Measurements from ENCODE around the gene MAGI2. TPM values are rescaled to one million over a fixed set of nuclear protein-coding genes. Genes with fewer than 3 reads are reported as not detected.

The MAGI2 gene
- polyA plus RNA-seq, 1 donor = 2.6 TPM

DNA sequence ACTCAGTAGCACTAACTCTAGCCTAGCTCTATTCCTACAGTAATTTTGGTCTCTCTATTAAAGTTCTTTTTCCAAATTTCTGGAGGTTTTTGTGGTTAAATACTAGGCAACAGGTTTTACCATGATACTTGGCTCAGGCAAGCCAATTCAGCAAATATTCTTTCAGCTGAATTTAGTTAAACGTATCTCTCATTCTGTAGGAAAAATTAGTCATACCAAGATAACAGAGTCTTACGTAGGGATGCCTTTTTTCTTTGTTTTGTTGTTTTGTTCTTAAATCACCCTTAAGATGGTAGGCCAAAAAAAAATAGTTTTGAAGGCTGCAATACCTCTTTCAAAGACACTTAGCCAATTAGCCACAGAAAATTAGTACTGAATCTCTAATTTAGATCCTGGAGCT, 180.5 kb downstream of the MAGI2 start:
- 60% methylated on average over 1 of the region's 2 CpGs for WGBS (ENCODE audit: insufficient coverage, low lambda C conversion rate)
- H3K27me3 ChIP-seq (ENCODE audit: control insufficient read depth, insufficient read depth, low read length) = no peaks in the 10 kb centered on the region
- H3K27ac ChIP-seq (ENCODE audit: low read length) = no peak overlapping the region
- no peaks in the 10 kb centered on the region for H3K9me3 ChIP-seq (ENCODE audit: control insufficient read depth, low read depth, low read length)
- no peaks in the 10 kb centered on the region for H3K4me1 ChIP-seq (ENCODE audit: control insufficient read depth, insufficient read depth, low read length)
- no peak overlapping the region for H3K4me3 ChIP-seq (ENCODE audit: low read length)
- DNase-seq = no peak
- H3K36me3 ChIP-seq (ENCODE audit: control insufficient read depth, insufficient read depth, low read length) = no peaks in the 10 kb centered on the region

DNA sequence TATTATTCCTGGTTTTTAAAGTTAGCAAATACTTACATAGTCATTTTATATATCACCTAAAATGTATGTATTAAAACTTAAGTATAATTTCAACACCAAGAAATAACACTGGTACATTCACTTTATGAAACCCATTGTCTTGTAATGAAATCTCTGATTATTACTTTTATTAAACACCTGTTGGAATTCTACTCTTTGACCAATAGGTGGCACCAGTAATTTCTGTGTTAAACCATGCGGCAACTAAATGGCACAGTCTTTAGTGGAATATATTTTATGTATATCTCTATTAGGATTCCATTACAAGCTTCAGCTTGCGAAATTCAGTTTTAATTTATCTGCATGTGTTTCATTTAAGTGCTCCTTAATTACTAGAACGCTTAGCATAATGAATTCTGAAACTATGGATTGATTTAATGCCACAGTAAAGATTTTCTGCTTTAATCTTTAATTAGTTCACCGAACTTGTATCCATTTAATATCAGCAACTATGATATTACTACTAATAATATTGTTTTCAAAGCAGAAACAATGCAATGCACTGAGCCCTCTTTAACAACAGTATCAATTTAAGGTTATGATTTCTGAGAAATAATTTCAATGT, 181.3 kb downstream of the MAGI2 start:
- Histone ChIP-seq H3K27me3 (ENCODE audit: control insufficient read depth, insufficient read depth, low read length) (no peaks in the 10 kb centered on the region), H3K27ac (ENCODE audit: low read length) (no peak overlapping the region), H3K36me3 (ENCODE audit: control insufficient read depth, insufficient read depth, low read length) (no peaks in the 10 kb centered on the region), H3K4me1 (ENCODE audit: control insufficient read depth, insufficient read depth, low read length) (no peaks in the 10 kb centered on the region), H3K9me3 (ENCODE audit: control insufficient read depth, low read depth, low read length) (no peaks in the 10 kb centered on the region), H3K4me3 (ENCODE audit: low read length) (no peak overlapping the region)
- 33% methylated on average over 3 of the region's 4 CpGs for WGBS (ENCODE audit: insufficient coverage, low lambda C conversion rate)
- DNase-seq = peak in 1 of 2 donors; percentile 3

DNA sequence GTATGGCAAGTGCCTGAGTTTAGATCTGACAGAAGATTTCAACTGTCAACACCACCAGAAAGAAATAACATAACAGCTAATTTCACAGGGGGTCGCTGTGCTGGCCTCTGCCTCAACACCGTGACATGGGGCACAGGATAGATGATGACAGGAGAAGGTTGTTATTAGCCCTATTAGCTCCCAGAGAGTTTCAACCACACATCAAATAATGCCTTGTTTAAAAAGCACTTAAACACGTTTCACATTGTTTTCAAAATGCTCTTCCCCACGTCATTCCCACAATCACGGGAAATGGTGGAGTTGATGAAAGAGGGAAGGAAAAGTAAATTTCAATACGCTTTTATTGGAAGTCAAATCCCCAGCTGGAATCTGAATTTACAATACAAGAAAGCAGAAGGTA, 184.7 kb downstream of the MAGI2 start:
- WGBS (ENCODE audit: insufficient coverage, low lambda C conversion rate) = no CpG with 5 or more reads among the region's 6 CpGs
- H3K27me3 ChIP-seq (ENCODE audit: control insufficient read depth, insufficient read depth, low read length) = no peaks in the 10 kb centered on the region
- H3K36me3 ChIP-seq (ENCODE audit: control insufficient read depth, insufficient read depth, low read length) = no peaks in the 10 kb centered on the region
- H3K4me1 ChIP-seq (ENCODE audit: control insufficient read depth, insufficient read depth, low read length) = no peaks in the 10 kb centered on the region
- no peak for DNase-seq
- H3K4me3 ChIP-seq (ENCODE audit: low read length) = no peak overlapping the region
- no peaks in the 10 kb centered on the region for H3K9me3 ChIP-seq (ENCODE audit: control insufficient read depth, low read depth, low read length)
- H3K27ac ChIP-seq (ENCODE audit: low read length) = no peak overlapping the region

DNA sequence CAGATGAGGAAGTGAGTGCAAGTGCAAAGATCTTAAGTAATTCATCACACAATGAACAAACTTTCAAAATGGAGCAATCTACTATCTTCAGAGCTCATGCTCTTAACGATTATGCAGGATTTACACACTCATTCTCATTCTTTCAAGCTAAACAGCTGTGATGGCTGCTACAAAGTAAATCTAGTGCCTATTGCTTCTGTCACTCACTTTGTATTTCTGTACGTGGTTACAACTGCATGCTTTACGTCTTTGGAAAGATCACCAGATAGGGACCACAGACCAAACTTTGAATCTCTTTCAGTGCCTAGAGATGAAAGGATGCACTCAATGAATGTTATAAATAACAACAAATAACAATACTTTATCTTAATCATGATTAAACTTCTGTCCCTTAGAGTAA, 194.6 kb downstream of the MAGI2 start:
- no peaks in the 10 kb centered on the region for H3K27me3 ChIP-seq (ENCODE audit: control insufficient read depth, insufficient read depth, low read length)
- H3K4me1 ChIP-seq (ENCODE audit: control insufficient read depth, insufficient read depth, low read length) = no peaks in the 10 kb centered on the region
- no peak overlapping the region for H3K4me3 ChIP-seq (ENCODE audit: low read length)
- 42% methylated on average over 2 of the region's 3 CpGs for WGBS (ENCODE audit: insufficient coverage, low lambda C conversion rate)
- H3K27ac ChIP-seq (ENCODE audit: low read length) = no peak overlapping the region
- no peaks in the 10 kb centered on the region for H3K36me3 ChIP-seq (ENCODE audit: control insufficient read depth, insufficient read depth, low read length)
- DNase-seq = no peak
- no peaks in the 10 kb centered on the region for H3K9me3 ChIP-seq (ENCODE audit: control insufficient read depth, low read depth, low read length)

DNA sequence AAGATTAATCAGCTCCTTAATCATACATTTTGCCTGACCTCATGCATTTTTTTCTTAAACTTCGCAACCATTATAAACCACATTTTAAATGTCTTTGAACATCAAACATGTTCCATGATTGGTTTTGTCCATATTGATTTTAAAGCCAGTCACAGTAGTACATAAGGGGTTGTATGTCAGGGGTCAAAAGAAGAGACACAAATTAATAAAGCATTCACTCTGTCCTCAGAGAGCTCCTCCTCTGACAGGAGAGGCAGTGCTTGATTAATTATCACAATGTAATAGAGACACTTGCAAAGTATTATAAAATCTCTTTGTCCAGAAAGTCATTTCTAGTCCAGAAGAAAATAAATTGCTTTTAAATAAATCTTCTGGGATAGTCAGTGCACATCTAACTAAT, 195.5 kb downstream of the MAGI2 start:
- DNase-seq = no peak
- Histone ChIP-seq H3K4me3 (ENCODE audit: low read length) (no peak overlapping the region), H3K27me3 (ENCODE audit: control insufficient read depth, insufficient read depth, low read length) (no peaks in the 10 kb centered on the region), H3K4me1 (ENCODE audit: control insufficient read depth, insufficient read depth, low read length) (no peaks in the 10 kb centered on the region), H3K27ac (ENCODE audit: low read length) (no peak overlapping the region), H3K9me3 (ENCODE audit: control insufficient read depth, low read depth, low read length) (no peaks in the 10 kb centered on the region), H3K36me3 (ENCODE audit: control insufficient read depth, insufficient read depth, low read length) (no peaks in the 10 kb centered on the region)
- 100% methylated on average over 1 of the region's 1 CpG for WGBS (ENCODE audit: insufficient coverage, low lambda C conversion rate)

DNA sequence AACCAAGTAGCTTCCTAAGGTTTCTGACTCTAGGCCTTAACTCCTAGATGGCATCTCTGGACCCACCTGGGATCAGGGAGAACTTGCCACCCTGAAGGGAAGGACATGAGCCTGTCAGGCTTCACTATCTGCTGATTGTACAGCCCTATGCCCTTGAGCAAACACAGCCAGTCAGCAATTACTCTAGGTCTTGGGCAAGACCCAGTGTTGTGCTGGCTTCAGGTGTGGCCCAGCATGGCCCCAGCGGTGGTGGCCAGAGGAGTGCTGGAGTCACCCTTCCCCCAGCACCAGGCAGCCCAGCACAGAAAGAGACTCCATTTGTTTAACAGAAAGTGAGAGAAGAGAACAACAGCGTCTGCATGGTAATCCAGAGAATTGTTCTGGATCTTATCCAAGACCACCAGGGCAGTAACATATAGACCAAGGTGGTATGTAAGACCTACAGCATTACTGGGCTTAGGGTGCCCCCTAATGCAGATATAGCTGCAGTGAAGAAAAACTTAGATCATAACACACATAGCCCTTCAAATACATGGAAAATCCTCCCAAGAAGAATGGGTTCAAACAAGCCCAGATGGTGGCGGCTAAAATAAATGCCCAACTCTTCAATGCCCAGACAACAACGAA, 207.7 kb downstream of the MAGI2 start:
- no CpG with 5 or more reads among the region's 4 CpGs for WGBS (ENCODE audit: insufficient coverage, low lambda C conversion rate)
- DNase-seq = no peak
- Histone ChIP-seq H3K9me3 (ENCODE audit: control insufficient read depth, low read depth, low read length) (no peaks in the 10 kb centered on the region), H3K27ac (ENCODE audit: low read length) (no peak overlapping the region), H3K4me1 (ENCODE audit: control insufficient read depth, insufficient read depth, low read length) (no peaks in the 10 kb centered on the region), H3K4me3 (ENCODE audit: low read length) (no peak overlapping the region), H3K36me3 (ENCODE audit: control insufficient read depth, insufficient read depth, low read length) (no peaks in the 10 kb centered on the region), H3K27me3 (ENCODE audit: control insufficient read depth, insufficient read depth, low read length) (no peaks in the 10 kb centered on the region)

DNA sequence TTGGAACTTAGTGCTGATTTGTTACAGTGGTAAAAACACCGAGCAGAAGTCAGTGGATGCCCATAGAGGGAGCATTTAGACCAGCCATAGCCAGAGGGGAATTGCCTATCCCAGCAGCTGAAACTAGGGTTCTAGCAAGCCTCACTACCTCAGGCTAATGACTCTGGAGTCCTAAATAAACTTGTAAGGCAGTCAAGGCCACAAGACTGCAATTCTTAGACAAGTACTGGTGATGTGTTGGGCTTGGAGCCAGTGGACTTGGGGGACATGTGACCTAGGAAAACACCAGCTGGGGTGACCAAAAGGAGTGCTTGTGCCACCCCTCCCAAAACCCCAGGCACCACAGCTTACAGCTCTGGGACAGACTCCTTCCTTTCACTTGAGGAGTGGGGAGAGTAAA, 209.0 kb downstream of the MAGI2 start:
- H3K36me3 ChIP-seq (ENCODE audit: control insufficient read depth, insufficient read depth, low read length) = no peaks in the 10 kb centered on the region
- no peaks in the 10 kb centered on the region for H3K27me3 ChIP-seq (ENCODE audit: control insufficient read depth, insufficient read depth, low read length)
- H3K4me3 ChIP-seq (ENCODE audit: low read length) = no peak overlapping the region
- no CpG with 5 or more reads among the region's 1 CpG for WGBS (ENCODE audit: insufficient coverage, low lambda C conversion rate)
- no peaks in the 10 kb centered on the region for H3K9me3 ChIP-seq (ENCODE audit: control insufficient read depth, low read depth, low read length)
- DNase-seq = no peak
- H3K27ac ChIP-seq (ENCODE audit: low read length) = no peak overlapping the region
- H3K4me1 ChIP-seq (ENCODE audit: control insufficient read depth, insufficient read depth, low read length) = no peaks in the 10 kb centered on the region

DNA sequence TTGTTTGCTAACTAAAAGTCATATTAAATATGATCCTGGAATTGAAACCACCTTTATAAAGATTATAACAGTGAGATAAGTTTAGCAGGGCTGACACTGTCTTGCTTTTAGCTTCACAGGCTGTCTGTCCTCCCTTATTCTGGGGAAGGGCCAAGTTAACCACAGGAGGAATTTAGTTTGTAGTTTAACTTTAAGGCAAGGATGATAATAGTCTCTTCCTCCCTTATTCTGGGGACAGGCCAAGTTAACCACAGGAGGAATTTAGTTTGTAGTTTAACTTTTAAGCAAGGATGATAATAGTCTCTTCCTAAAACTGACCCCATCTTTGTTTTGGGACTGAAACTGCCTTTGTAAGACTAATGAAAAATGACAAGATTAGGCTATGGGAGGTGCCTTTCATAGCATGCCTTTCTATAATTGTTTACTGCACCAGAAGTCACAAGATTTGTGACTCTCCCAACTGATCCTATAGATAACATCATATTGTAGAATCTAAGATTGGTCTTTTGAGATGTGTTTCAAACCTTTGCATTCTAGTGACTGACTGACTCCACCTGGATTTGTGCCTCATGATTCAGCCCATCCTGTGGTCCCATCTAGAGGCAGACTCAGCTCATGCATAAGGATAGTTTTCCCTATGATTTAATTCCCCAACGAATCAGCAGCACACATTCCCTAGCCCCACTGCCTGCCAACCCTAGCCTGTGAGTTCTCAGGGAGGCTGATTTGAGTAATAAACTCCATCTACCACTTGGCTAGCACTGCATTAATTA, 212.0 kb downstream of the MAGI2 start:
- no CpG with 5 or more reads among the region's 1 CpG for WGBS (ENCODE audit: insufficient coverage, low lambda C conversion rate)
- Histone ChIP-seq H3K27me3 (ENCODE audit: control insufficient read depth, insufficient read depth, low read length) (no peaks in the 10 kb centered on the region), H3K27ac (ENCODE audit: low read length) (no peak overlapping the region), H3K4me3 (ENCODE audit: low read length) (no peak overlapping the region), H3K9me3 (ENCODE audit: control insufficient read depth, low read depth, low read length) (no peaks in the 10 kb centered on the region), H3K4me1 (ENCODE audit: control insufficient read depth, insufficient read depth, low read length) (no peaks in the 10 kb centered on the region), H3K36me3 (ENCODE audit: control insufficient read depth, insufficient read depth, low read length) (no peaks in the 10 kb centered on the region)
- no peak for DNase-seq

DNA sequence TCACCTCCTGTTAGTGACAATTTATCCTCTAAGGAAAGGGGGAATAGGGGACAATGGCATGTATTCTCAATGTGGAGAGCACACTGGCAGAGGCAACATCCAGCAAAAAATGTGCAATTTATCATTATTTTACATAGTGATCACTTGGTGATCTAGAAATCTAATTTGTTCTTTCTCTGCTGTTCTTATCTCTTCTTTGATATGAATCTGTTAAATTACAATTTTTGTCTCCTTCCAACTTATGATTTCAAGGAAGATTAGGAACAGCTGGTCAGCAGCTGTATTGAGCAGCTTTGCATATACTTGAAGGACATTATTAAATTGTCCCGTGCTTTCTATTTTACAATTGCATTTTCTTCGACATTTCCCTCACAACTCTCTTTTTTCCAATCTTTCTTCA, 213.1 kb downstream of the MAGI2 start:
- Histone ChIP-seq H3K27me3 (ENCODE audit: control insufficient read depth, insufficient read depth, low read length) (no peaks in the 10 kb centered on the region), H3K4me3 (ENCODE audit: low read length) (no peak overlapping the region), H3K27ac (ENCODE audit: low read length) (no peak overlapping the region), H3K36me3 (ENCODE audit: control insufficient read depth, insufficient read depth, low read length) (no peaks in the 10 kb centered on the region), H3K9me3 (ENCODE audit: control insufficient read depth, low read depth, low read length) (no peaks in the 10 kb centered on the region), H3K4me1 (ENCODE audit: control insufficient read depth, insufficient read depth, low read length) (no peaks in the 10 kb centered on the region)
- WGBS (ENCODE audit: insufficient coverage, low lambda C conversion rate) = 95% methylated on average over 2 of the region's 2 CpGs
- DNase-seq = no peak

DNA sequence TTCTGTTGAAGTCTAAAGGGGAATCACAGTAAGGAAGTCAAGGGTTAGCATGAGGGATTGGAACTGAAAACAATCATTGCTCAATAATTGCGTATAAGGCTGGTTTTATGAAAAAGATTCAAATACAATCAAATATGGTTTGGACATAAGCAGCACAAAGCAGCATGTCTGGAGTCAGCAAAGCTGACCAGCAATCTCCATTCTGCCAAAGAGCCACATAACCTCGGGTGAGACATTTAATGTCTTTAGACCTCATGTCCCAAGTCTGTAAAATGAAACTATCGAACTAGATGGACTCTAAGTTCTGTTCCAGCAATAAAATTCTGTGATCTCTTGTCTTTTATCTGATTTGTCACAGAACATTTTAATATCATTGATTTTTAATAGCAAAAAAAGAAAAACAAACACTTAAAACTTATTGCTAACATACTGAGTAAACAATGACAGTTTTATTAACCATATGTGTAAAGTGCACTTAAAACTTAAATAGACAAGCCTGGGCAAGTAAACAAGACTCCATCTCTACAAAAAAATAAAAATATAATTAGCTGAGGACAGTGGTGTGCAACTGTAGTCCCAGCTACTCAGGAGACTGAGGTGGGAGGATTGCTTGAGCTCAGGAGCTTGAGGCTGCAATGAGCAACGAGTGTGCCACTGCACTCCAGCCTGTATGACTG, 217.0 kb downstream of the MAGI2 start:
- Histone ChIP-seq H3K4me3 (ENCODE audit: low read length) (no peak overlapping the region), H3K9me3 (ENCODE audit: control insufficient read depth, low read depth, low read length) (no peaks in the 10 kb centered on the region), H3K4me1 (ENCODE audit: control insufficient read depth, insufficient read depth, low read length) (no peaks in the 10 kb centered on the region), H3K27me3 (ENCODE audit: control insufficient read depth, insufficient read depth, low read length) (no peaks in the 10 kb centered on the region), H3K36me3 (ENCODE audit: control insufficient read depth, insufficient read depth, low read length) (no peaks in the 10 kb centered on the region), H3K27ac (ENCODE audit: low read length) (no peak overlapping the region)
- DNase-seq = no peak
- 90% methylated on average over 2 of the region's 4 CpGs for WGBS (ENCODE audit: insufficient coverage, low lambda C conversion rate)
